ENCODE data around the gene FBLN5.

DNA sequence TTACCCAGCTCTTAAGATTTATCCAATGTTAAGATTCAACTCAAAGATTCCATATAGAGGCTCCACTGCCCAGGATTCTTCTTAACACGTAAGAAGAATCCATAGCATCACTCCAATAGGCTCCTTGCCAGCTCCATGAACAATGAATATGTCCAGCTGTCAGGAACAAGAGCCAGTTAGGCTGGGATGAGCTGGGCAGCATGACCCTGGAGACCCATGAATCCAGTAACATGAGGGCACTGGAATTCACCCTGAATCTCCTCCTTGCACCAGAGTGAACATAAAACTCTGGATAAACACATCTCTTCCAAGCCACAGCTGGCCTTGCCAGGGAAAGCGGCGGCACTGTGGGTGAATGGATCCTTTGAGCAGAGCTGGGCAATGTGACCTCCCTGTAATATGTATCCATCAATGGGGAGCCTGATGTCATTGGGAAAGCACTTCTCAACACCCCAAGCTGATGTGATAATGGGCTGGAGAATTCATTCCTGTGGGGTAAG is 55.7 kb downstream of the FBLN5 start:
- TF ChIP-seq, protein P1, sequence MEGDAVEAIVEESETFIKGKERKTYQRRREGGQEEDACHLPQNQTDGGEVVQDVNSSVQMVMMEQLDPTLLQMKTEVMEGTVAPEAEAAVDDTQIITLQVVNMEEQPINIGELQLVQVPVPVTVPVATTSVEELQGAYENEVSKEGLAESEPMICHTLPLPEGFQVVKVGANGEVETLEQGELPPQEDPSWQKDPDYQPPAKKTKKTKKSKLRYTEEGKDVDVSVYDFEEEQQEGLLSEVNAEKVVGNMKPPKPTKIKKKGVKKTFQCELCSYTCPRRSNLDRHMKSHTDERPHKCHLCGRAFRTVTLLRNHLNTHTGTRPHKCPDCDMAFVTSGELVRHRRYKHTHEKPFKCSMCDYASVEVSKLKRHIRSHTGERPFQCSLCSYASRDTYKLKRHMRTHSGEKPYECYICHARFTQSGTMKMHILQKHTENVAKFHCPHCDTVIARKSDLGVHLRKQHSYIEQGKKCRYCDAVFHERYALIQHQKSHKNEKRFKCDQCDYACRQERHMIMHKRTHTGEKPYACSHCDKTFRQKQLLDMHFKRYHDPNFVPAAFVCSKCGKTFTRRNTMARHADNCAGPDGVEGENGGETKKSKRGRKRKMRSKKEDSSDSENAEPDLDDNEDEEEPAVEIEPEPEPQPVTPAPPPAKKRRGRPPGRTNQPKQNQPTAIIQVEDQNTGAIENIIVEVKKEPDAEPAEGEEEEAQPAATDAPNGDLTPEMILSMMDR (IDR thresholded peaks at IDR 0.05) = no peak
- TF ChIP-seq POLR2A (IDR thresholded peaks at IDR 0.05) = no peak
- peak in 1 of 2 donors; percentile 71 for TF ChIP-seq EP300 (IDR thresholded peaks at IDR 0.05)
